ENCODE data around the gene SIRPB2.

DNA sequence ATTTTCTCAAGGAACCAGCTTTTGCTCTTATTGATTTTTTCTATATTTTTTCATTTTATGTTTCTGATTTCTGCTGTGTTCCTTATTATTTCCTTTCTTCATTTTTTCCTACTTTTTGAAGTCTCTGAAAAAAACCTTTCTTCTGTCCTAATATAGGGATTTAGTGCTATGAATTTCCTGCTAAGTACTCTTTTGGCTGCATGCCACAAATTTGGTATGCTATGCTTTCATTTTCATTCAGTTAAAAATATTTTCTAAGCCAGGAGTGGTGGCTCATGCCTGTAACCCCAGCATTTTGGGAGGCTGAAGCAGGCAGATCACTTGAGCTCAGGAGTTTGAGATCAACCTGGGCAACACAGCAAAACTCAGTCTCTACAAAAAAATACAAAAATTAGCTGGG lies 35.7 kb upstream of the SIRPB2 start:
- TF ChIP-seq, protein P1, sequence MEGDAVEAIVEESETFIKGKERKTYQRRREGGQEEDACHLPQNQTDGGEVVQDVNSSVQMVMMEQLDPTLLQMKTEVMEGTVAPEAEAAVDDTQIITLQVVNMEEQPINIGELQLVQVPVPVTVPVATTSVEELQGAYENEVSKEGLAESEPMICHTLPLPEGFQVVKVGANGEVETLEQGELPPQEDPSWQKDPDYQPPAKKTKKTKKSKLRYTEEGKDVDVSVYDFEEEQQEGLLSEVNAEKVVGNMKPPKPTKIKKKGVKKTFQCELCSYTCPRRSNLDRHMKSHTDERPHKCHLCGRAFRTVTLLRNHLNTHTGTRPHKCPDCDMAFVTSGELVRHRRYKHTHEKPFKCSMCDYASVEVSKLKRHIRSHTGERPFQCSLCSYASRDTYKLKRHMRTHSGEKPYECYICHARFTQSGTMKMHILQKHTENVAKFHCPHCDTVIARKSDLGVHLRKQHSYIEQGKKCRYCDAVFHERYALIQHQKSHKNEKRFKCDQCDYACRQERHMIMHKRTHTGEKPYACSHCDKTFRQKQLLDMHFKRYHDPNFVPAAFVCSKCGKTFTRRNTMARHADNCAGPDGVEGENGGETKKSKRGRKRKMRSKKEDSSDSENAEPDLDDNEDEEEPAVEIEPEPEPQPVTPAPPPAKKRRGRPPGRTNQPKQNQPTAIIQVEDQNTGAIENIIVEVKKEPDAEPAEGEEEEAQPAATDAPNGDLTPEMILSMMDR (conservative IDR thresholded peaks at IDR 0.05; ENCODE audit: low read length), result no peak
- no peak for TF ChIP-seq EZH2phosphoT487 (IDR thresholded peaks at IDR 0.05; ENCODE audit: borderline replicate concordance, low read depth, low read length)

Data from OCI-LY7 (cell line).